Activated CD4-positive, alpha-beta T cell treated with anti-CD3 and anti-CD28 coated beads for 48 hours (primary cell): ENCODE measurements around the gene SENP2.
"Not testable (repeated sequence)": the region's sequence is repeated elsewhere in the genome, so short reads cannot be mapped to it uniquely, and the experiment has no call there.

Experiments used
- DNase-seq: peaks from one replicate; pipeline ENCODE4 v3.0.0-alpha.2; 2020

The SENP2 gene

GRCh38 chr3:185594073-185594472, 8.0 kb downstream of the SENP2 start:
- no peak for DNase-seq

- DNase-seq: no peak
These were observed 9.4 kb downstream of the SENP2 start for GRCh38 chr3:185595526-185595925.

- DNase-seq: no peak
These were observed 19.5 kb downstream of the SENP2 start for GRCh38 chr3:185605566-185605965.

- DNase-seq: no peak
These were observed 20.1 kb downstream of the SENP2 start for GRCh38 chr3:185606196-185606595.

GRCh38 chr3:185613016-185613415, 26.9 kb downstream of the SENP2 start:
- DNase-seq: no peak

- no peak for DNase-seq
These were observed 38.0 kb downstream of the SENP2 start for GRCh38 chr3:185623939-185624665.

- no peak for DNase-seq
These were observed 39.7 kb downstream of the SENP2 start for GRCh38 chr3:185625784-185626183.

GRCh38 chr3:185629554-185630181, 43.6 kb downstream of the SENP2 start:
- no peak for DNase-seq

- no peak for DNase-seq
These were observed 44.1 kb downstream of the SENP2 start for GRCh38 chr3:185630182-185630622.

- DNase-seq: no peak
These were observed 45.0 kb downstream of the SENP2 start for GRCh38 chr3:185631108-185631507.

GRCh38 chr3:185631508-185632206, 45.6 kb downstream of the SENP2 start:
- DNase-seq: no peak

GRCh38 chr3:185632996-185633395, 46.9 kb downstream of the SENP2 start:
- peak; percentile 22 for DNase-seq

- no peak for DNase-seq
These were observed 51.3 kb downstream of the SENP2 start for GRCh38 chr3:185637388-185637787.

GRCh38 chr3:185638651-185639050, 52.6 kb downstream of the SENP2 start:
- not testable (repeated sequence) for DNase-seq

- no peak for DNase-seq
These were observed 53.6 kb downstream of the SENP2 start for GRCh38 chr3:185639632-185640206.

- no peak for DNase-seq
These were observed 54.2 kb downstream of the SENP2 start for GRCh38 chr3:185640308-185640707.

- not testable (repeated sequence) for DNase-seq
These were observed 59.1 kb downstream of the SENP2 start for GRCh38 chr3:185645191-185645590.

GRCh38 chr3:185645596-185646381, 59.7 kb downstream of the SENP2 start:
- no peak for DNase-seq

GRCh38 chr3:185646382-185647133, 60.5 kb downstream of the SENP2 start:
- DNase-seq: no peak

GRCh38 chr3:185647134-185647879, 61.2 kb downstream of the SENP2 start:
- DNase-seq: no peak

GRCh38 chr3:185647880-185648210, 61.8 kb downstream of the SENP2 start:
- no peak for DNase-seq
